ENCODE data around the gene DAP3.
"Not testable (repeated sequence)": the region's sequence is repeated elsewhere in the genome, so short reads cannot be mapped to it uniquely, and the experiment has no call there.

DNA sequence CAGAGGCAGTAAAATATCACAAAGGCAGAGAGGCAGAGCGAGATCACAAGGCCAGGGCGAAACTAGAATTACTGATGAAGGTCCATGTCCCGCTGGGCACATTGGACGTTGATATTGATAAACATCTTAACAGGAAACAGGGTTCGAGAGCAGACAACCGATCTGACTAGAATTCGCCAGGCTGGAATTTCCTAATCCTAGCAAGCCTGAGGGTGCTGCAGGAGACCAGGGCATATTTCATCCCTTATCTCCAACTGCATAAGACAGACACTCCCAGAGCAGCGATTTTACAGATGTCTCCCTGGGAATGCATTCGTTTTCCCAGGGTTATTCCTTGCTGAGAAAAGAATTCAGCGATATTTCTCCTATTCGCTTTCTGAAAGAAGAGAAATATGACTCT is 8.7 kb downstream of the DAP3 start:
- not testable (repeated sequence) for TF ChIP-seq EZH2 (IDR thresholded peaks at IDR 0.05; ENCODE audit: insufficient read depth, poor library complexity, severe bottlenecking); EZH2phosphoT487 (IDR thresholded peaks at IDR 0.05; ENCODE audit: insufficient read depth, low read depth)

Measured in GM23248 (cell line).